Measurements from ENCODE around the gene AOX1. TPM values are rescaled to one million over a fixed set of nuclear protein-coding genes. Genes with fewer than 3 reads are reported as not detected.
A peak's percentile ranks its signal among the peaks of the same experiment; 100 is the strongest.
"Not testable (repeated sequence)": the region's sequence is repeated elsewhere in the genome, so short reads cannot be mapped to it uniquely, and the experiment has no call there.

Gene AOX1
- total and polyA plus RNA-seq, 4 donors = 1.2 to 35.6 (median 7.9) TPM

DNA sequence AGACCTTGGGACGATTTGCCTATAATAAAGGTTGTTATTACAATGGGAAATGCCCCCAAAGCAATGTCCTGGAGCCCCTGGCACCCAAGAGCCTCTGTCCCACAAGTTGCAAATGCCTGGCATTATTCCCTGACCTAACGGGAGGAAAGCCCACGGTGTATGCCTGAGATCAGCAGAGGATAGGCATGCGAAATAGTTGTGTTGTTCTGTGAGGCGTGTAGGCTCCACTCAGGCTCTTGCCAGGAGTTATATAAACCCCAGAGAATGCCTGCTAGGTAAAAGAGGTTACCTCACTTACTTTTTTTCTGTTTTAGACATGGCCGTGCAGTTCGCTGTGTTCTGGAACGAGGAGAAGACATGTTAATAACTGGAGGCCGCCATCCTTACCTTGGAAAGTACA, 52.1 kb downstream of the AOX1 start:
- no peak for DNase-seq (ENCODE audit: low read depth in 4 of 6, low spot score in 6 of 6)
- H3K4me1 ChIP-seq (ENCODE audit: control insufficient read depth, insufficient read depth, low read length) = no peaks in the 10 kb centered on the region
- H3K27ac ChIP-seq (ENCODE audit: low read depth, low read length) = no peak overlapping the region
- no peaks in the 10 kb centered on the region for H3K9me3 ChIP-seq (ENCODE audit: control insufficient read depth, insufficient read depth, low read length)
- no peaks in the 10 kb centered on the region for H3K36me3 ChIP-seq (ENCODE audit: control insufficient read depth, insufficient read depth, low read length)
- WGBS (ENCODE audit: insufficient coverage) = 90% methylated on average over 4 of the region's 9 CpGs
- H3K27me3 ChIP-seq (ENCODE audit: control insufficient read depth, insufficient read depth, low read length) = no peaks in the 10 kb centered on the region
- no peak overlapping the region for H3K4me3 ChIP-seq (ENCODE audit: low read depth, low read length)

DNA sequence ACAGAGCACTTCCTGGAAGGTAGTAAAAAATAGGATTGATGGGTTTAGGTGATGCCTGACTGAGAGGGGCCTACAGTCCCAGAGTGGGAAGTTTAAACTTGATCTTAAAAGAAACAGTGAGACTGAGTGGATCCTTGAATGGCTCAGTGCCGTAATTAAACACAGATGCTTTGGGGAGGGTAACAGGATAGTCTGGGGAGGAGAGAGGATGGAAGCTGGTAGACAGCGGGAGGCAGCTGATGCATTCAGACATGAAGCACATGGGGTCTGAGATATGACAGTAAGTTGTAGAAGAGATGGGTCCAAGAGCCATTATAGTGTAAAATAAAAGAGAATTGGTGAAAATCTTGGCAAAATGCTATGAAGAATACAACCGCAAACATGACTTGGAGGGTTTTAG, 54.4 kb downstream of the AOX1 start:
- H3K36me3 ChIP-seq (ENCODE audit: control insufficient read depth, insufficient read depth, low read length) = no peaks in the 10 kb centered on the region
- H3K27me3 ChIP-seq (ENCODE audit: control insufficient read depth, insufficient read depth, low read length) = no peaks in the 10 kb centered on the region
- H3K4me1 ChIP-seq (ENCODE audit: control insufficient read depth, insufficient read depth, low read length) = no peaks in the 10 kb centered on the region
- DNase-seq (ENCODE audit: low read depth in 4 of 6, low spot score in 6 of 6) = no peak
- H3K9me3 ChIP-seq (ENCODE audit: control insufficient read depth, insufficient read depth, low read length) = no peaks in the 10 kb centered on the region
- 80% methylated on average over 3 of the region's 3 CpGs for WGBS (ENCODE audit: insufficient coverage)
- H3K27ac ChIP-seq (ENCODE audit: low read depth, low read length) = no peak overlapping the region
- H3K4me3 ChIP-seq (ENCODE audit: low read depth, low read length) = no peak overlapping the region

DNA sequence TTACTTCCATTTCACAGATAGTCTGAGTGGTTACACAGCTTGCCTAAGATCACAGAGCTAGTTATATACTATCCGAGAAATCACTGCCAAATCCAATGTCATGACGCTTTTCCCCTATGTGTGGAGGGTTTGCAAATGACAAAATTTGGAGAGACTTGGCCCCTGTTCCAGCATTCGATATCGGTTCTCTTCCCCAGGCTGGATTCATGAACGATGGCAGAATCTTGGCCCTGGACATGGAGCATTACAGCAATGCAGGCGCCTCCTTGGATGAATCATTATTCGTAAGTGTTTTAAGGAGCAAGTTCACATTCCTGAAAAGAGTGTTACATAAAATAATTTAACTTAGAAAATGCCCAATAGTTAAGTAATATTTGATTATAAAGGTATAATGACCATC, 55.1 kb downstream of the AOX1 start:
- Histone ChIP-seq H3K9me3 (ENCODE audit: control insufficient read depth, insufficient read depth, low read length) (no peaks in the 10 kb centered on the region), H3K36me3 (ENCODE audit: control insufficient read depth, insufficient read depth, low read length) (no peaks in the 10 kb centered on the region), H3K4me3 (ENCODE audit: low read depth, low read length) (no peak overlapping the region), H3K27ac (ENCODE audit: low read depth, low read length) (no peak overlapping the region), H3K27me3 (ENCODE audit: control insufficient read depth, insufficient read depth, low read length) (no peaks in the 10 kb centered on the region), H3K4me1 (ENCODE audit: control insufficient read depth, insufficient read depth, low read length) (no peaks in the 10 kb centered on the region)
- peak in 1 of 6 donors; percentile 77 for DNase-seq (ENCODE audit: low read depth in 4 of 6, low spot score in 6 of 6)
- WGBS (ENCODE audit: insufficient coverage) = no CpG with 5 or more reads among the region's 7 CpGs

DNA sequence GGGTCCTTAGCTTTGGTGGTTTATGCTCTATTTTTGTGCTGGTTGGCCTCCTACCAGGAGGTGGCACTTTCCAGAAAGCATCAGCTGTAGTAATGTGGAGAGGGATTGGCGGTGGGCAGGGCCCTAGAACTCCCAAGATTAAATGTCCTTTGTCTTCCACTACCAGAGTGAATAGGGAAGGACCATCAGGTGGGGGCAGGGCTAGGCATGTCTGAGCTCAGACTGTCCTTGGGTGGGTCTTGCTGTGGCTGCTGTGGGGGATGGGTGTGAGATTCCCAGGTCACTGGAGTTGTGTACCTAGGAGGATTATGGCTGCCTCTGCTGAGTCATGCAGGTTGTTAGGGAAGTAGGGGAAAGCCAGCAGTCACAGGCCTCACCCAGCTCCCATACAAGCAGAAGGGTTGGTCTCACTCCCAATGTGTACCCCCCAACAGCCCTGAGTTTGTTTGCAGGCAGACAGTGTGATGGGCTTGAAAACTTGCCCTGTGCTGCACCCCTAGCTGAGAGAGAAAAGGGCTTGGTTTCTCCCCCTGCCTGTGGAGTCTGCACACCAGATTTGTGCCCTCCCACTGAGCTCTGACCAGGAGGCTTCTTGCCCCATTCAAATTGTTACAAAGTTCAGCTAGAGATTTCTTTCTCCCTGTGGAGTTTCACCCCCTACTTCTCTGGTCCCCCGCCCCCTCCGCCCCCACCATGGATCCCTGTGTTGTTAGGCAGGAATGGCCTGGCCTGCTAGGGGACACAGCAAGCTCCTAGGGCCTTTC, 62.9 kb downstream of the AOX1 start:
- not testable (repeated sequence) for H3K36me3 ChIP-seq (ENCODE audit: control insufficient read depth, insufficient read depth, low read length); H3K27ac ChIP-seq (ENCODE audit: low read depth, low read length); DNase-seq (ENCODE audit: low read depth in 4 of 6, low spot score in 6 of 6); H3K27me3 ChIP-seq (ENCODE audit: control insufficient read depth, insufficient read depth, low read length); H3K4me1 ChIP-seq (ENCODE audit: control insufficient read depth, insufficient read depth, low read length); H3K4me3 ChIP-seq (ENCODE audit: low read depth, low read length); H3K9me3 ChIP-seq (ENCODE audit: control insufficient read depth, insufficient read depth, low read length)
- WGBS (ENCODE audit: insufficient coverage) = 83% methylated on average over 1 of the region's 3 CpGs

DNA sequence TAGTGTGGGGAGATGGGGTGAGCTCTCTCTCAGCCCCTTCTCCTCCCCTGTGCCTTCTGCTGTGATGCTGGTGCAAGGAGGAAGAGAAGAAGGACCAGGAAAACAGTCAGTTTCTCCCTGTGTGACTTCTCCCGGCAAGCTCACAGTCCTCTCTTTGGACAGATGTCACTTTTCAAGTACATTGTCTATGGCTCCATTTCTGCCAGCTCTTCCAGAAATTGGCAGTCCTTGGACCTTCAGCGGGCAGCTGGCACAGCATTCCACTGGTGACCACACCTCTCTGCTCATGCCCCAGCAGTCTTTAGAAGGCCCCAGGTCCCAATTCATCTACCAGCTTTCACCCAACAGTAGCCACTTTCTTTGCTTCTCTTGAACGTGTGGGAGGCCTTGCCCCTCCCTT, 63.9 kb downstream of the AOX1 start:
- no peak overlapping the region for H3K4me3 ChIP-seq (ENCODE audit: low read depth, low read length)
- no peak for DNase-seq (ENCODE audit: low read depth in 4 of 6, low spot score in 6 of 6)
- 70% methylated on average over 3 of the region's 3 CpGs for WGBS (ENCODE audit: insufficient coverage)
- no peaks in the 10 kb centered on the region for H3K4me1 ChIP-seq (ENCODE audit: control insufficient read depth, insufficient read depth, low read length)
- no peaks in the 10 kb centered on the region for H3K9me3 ChIP-seq (ENCODE audit: control insufficient read depth, insufficient read depth, low read length)
- H3K36me3 ChIP-seq (ENCODE audit: control insufficient read depth, insufficient read depth, low read length) = no peaks in the 10 kb centered on the region
- H3K27me3 ChIP-seq (ENCODE audit: control insufficient read depth, insufficient read depth, low read length) = no peaks in the 10 kb centered on the region
- H3K27ac ChIP-seq (ENCODE audit: low read depth, low read length) = no peak overlapping the region

DNA sequence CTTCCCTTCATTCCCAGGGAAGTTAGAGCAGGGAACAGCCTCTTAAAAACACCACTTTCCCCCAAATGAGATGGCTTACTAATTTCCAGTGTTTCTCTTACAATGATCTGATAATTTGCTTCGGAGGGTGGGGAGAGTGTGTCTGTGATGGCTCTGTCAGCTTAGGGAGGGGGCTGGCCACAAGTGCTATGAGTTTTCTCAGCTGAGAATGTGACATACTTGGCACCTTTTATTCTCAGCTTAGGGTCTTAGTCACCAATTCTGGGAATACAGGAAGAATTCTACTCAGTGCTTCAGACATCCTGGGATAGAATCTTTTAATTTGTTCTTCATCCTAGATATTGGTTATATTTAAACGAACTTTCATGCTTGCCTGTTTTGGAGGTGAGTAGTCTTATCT, 64.4 kb downstream of the AOX1 start:
- Histone ChIP-seq H3K9me3 (ENCODE audit: control insufficient read depth, insufficient read depth, low read length) (no peaks in the 10 kb centered on the region), H3K27me3 (ENCODE audit: control insufficient read depth, insufficient read depth, low read length) (no peaks in the 10 kb centered on the region), H3K4me1 (ENCODE audit: control insufficient read depth, insufficient read depth, low read length) (no peaks in the 10 kb centered on the region), H3K27ac (ENCODE audit: low read depth, low read length) (no peak overlapping the region), H3K36me3 (ENCODE audit: control insufficient read depth, insufficient read depth, low read length) (no peaks in the 10 kb centered on the region), H3K4me3 (ENCODE audit: low read depth, low read length) (no peak overlapping the region)
- no peak for DNase-seq (ENCODE audit: low read depth in 4 of 6, low spot score in 6 of 6)
- no CpG with 5 or more reads among the region's 2 CpGs for WGBS (ENCODE audit: insufficient coverage)

DNA sequence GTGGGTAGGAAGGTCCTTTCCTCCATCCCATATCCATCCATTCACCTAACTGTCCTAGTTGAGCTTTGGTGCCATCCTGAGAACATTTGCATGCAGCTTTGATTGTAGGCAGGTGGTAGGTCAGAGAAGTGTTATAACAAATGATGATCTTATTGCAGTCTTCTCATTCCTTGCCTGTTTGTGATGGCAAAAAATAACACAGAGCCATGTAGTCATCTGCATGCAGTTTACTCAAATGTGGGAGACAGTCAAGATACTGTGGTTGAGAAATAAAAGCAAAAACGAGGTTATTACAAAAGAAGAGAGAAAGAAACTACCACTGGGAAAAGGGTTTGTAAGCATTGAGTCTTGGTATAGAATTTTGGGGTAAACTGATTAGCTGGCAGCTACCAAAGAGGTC, 66.3 kb downstream of the AOX1 start:
- H3K9me3 ChIP-seq (ENCODE audit: control insufficient read depth, insufficient read depth, low read length) = no peaks in the 10 kb centered on the region
- H3K27me3 ChIP-seq (ENCODE audit: control insufficient read depth, insufficient read depth, low read length) = no peaks in the 10 kb centered on the region
- H3K4me3 ChIP-seq (ENCODE audit: low read depth, low read length) = no peak overlapping the region
- H3K4me1 ChIP-seq (ENCODE audit: control insufficient read depth, insufficient read depth, low read length) = no peaks in the 10 kb centered on the region
- no peaks in the 10 kb centered on the region for H3K36me3 ChIP-seq (ENCODE audit: control insufficient read depth, insufficient read depth, low read length)
- WGBS (ENCODE audit: insufficient coverage) = 100% methylated on average over 1 of the region's 1 CpG
- H3K27ac ChIP-seq (ENCODE audit: low read depth, low read length) = no peak overlapping the region
- no peak for DNase-seq (ENCODE audit: low read depth in 4 of 6, low spot score in 6 of 6)

DNA sequence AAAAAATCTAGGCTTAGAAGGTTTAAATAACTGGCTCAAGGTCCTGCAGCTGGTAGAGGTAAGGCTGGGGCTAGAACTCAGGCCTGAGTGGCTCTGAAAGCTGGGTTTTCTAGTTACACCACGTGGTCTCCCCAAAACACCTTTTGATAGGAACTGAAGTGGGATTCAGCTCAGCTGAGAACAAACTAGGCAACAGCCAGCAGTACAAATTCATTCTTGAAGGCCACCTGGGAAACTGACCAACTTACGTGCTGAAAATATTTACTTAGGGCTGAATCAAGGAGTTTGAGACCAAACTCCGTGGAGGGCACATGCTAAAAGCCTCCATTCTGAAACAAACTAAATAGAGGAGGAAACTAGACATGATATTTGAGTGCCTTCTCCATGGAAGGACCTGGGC, 67.2 kb downstream of the AOX1 start:
- DNase-seq (ENCODE audit: low read depth in 4 of 6, low spot score in 6 of 6) = no peak
- no peaks in the 10 kb centered on the region for H3K36me3 ChIP-seq (ENCODE audit: control insufficient read depth, insufficient read depth, low read length)
- WGBS (ENCODE audit: insufficient coverage) = 80% methylated on average over 1 of the region's 3 CpGs
- H3K27ac ChIP-seq (ENCODE audit: low read depth, low read length) = no peak overlapping the region
- H3K27me3 ChIP-seq (ENCODE audit: control insufficient read depth, insufficient read depth, low read length) = no peaks in the 10 kb centered on the region
- no peaks in the 10 kb centered on the region for H3K4me1 ChIP-seq (ENCODE audit: control insufficient read depth, insufficient read depth, low read length)
- H3K9me3 ChIP-seq (ENCODE audit: control insufficient read depth, insufficient read depth, low read length) = no peaks in the 10 kb centered on the region
- no peak overlapping the region for H3K4me3 ChIP-seq (ENCODE audit: low read depth, low read length)

DNA sequence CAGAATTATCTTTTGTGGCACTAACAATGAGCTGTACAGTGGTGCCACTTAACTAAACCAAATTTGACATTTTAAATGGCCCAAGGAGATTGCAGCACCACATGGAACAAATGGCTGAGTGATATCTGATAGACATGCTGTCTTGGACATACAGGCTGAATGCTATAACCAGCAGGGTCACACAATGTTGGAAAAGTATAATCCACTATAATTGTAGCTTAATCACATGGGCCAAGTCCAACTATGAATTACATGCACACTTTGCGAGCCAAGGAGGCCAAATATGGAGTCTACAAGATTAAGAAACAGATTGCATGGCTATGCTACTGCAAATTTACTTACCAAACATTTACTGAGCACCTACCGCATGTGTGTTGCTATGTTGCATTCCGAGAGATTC, 69.0 kb downstream of the AOX1 start:
- WGBS (ENCODE audit: insufficient coverage) = 100% methylated on average over 2 of the region's 3 CpGs
- Histone ChIP-seq H3K4me3 (ENCODE audit: low read depth, low read length) (no peak overlapping the region), H3K36me3 (ENCODE audit: control insufficient read depth, insufficient read depth, low read length) (no peaks in the 10 kb centered on the region), H3K4me1 (ENCODE audit: control insufficient read depth, insufficient read depth, low read length) (no peaks in the 10 kb centered on the region), H3K27ac (ENCODE audit: low read depth, low read length) (no peak overlapping the region), H3K27me3 (ENCODE audit: control insufficient read depth, insufficient read depth, low read length) (no peaks in the 10 kb centered on the region), H3K9me3 (ENCODE audit: control insufficient read depth, insufficient read depth, low read length) (no peaks in the 10 kb centered on the region)
- DNase-seq (ENCODE audit: low read depth in 4 of 6, low spot score in 6 of 6) = no peak

DNA sequence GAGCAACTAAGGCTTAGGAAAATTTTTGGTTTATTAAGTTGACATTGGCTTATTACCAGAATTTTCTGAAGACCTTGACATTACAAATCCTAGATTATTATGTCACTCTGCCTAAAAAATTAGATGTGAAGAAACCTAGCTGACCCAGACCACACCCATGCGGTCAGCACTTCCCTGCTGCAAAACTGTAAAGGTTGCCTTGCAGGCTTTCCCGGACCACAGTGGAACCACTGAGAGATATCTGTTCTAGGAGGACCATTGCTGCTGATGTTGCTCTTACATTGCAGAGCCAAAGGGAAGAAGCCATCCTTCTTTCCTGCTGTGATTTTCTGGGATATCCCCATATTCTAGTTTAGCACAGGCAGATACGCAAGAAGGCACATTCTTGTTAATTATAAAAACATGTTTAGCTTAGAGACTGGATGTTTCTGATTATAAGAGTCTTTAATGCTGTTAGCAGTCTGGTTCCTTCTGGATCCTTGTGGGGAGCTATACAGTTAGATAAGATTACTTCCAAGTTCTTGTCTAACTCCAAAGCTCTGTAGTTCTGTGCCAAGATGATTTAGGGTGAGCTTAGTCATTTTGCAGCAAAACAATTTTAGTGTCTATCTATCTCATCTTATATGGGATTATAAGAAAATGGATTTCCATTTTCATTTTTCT, 70.2 kb downstream of the AOX1 start:
- 94% methylated on average over 2 of the region's 3 CpGs for WGBS (ENCODE audit: insufficient coverage)
- H3K4me3 ChIP-seq (ENCODE audit: low read depth, low read length) = no peak overlapping the region
- H3K36me3 ChIP-seq (ENCODE audit: control insufficient read depth, insufficient read depth, low read length) = no peaks in the 10 kb centered on the region
- peak in 1 of 6 donors; percentile 28 for DNase-seq (ENCODE audit: low read depth in 4 of 6, low spot score in 6 of 6)
- H3K27me3 ChIP-seq (ENCODE audit: control insufficient read depth, insufficient read depth, low read length) = no peaks in the 10 kb centered on the region
- no peak overlapping the region for H3K27ac ChIP-seq (ENCODE audit: low read depth, low read length)
- H3K4me1 ChIP-seq (ENCODE audit: control insufficient read depth, insufficient read depth, low read length) = no peaks in the 10 kb centered on the region
- no peaks in the 10 kb centered on the region for H3K9me3 ChIP-seq (ENCODE audit: control insufficient read depth, insufficient read depth, low read length)
